ENCODE measurements around the gene GPR158.

Gene GPR158

DNA sequence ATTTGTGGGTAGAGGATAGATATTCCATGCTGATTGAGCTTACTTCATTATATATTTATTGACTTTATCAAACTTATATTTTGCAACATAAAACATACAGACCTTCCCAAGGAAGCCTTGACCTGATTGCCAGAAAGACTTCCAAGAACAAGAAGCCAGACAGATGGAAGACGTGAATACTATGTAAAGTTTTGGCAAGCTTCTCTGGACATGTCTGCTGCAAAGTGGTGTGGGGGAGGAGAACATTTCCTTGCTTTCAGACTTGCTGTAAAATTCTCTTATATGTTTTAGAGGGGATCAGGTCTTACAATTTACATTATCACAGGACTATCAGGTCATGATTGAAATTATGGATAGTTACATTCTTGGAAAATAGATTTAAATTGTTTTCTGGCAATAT, 23.4 kb downstream of the GPR158 start:
- DNase-seq: no peak

DNA sequence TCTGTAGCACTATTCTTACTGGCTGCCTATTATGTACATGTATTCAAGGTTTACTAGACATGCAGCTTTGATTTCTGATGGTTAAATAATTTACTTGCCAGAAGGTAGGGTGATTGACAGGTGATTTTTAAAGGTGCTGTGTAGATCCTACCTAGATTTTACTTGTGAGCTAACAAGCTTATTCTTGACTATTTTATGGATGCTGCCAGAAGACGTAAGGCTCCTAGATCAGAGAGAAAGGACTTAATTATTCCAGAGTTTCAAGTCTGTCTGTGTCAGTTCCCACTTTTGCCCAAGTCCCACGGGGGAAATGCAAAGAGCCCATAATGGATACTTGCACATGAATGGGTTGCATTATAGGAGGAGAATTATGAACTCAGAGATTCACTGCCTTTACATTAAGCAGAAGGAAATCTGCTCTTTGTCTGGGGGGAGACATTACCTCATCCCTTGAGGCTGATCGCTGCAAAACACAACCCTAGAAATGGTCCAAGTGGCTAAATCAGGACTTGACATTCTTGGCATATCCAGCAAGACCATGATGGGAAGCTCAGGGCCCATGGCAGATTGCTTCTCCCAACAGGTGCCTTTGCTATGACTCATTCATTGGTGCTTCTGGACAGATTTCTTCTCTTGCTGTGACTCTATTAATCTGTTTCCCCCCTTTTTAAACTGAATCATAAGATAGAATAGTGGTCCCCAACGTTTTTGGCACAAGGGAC, 32.1 kb downstream of the GPR158 start:
- DNase-seq: no peak

DNA sequence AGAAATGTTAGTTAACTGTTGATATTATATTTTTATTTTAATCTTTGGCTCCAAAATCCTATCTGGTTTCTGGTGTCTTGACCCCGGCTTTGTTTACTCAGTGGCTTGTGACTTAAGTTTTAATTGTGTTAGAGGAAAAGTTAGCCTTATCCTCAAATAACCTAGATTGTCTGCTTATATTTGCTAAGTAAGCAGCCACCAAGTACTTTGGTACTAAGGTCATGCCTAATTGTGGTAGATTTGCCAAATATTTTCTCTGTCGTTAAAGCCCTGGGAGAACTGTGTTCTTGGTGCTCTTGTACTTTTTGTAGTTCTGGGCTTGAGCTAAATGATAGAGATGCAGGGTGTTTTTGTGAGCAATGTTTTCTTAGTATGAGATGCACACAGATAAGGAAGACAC, 34.8 kb downstream of the GPR158 start:
- DNase-seq: no peak

DNA sequence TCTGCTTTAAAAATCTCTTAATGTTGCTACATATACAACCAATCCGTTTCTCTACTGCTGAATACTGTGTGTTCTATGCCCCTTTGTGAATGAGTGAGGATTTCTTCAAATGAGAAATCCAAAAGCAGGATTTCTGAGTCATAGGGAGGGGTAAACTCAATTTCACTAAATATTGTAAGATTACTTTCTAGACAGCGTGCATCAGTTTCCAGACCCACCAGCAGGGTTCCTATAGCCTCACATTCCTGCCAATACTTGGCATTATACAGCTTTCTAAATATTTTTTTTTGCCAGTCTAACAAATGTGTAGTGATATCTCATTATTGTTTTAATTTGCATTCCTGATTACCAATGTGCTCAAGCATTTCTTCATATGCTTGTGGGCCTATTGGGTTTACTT, 35.5 kb downstream of the GPR158 start:
- no peak for DNase-seq

DNA sequence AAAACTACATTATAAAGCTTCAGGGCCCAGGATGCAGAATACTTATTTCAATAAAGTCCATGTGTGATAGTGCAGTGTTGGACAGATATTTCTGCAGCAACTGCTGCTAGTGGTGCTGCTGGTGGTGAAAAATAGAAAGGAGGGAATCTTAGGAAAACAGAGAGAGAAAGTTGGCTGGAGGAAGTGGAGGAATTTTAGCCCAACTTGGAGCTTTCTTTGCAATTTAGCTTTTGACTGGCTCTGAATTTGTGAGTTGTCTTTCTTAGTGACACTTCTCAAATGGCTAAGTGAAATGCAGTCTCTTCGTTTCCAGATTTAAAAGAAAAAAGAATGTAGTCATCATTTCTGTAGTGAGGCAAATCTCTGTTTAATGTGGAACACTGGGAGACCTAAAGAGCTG, 45.4 kb downstream of the GPR158 start:
- no peak for DNase-seq

DNA sequence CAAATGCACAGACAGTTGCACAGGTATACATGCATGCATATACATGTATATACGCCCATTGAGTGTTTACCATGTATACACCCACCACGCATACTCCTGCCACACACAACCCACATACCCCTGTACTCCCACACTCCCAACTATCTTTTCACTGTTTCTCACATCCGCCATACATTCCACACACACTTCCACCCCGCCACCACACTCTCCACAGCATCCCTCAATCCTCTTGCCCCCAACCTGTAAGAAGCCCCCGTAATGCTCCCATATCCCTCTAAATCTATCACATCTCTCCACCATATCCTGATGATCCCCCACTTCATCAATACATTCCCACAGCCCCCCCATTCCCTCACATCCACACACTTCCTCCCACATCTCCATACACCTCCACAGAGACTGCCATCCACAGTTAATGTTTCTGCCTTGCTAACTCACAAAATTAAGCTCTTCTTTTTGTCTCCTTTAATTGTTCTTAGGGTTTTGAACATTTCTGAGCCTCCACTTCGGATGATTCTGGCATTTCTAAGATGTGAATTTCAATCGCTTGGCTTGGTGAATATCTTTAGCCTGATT, 47.4 kb downstream of the GPR158 start:
- DNase-seq: no peak

DNA sequence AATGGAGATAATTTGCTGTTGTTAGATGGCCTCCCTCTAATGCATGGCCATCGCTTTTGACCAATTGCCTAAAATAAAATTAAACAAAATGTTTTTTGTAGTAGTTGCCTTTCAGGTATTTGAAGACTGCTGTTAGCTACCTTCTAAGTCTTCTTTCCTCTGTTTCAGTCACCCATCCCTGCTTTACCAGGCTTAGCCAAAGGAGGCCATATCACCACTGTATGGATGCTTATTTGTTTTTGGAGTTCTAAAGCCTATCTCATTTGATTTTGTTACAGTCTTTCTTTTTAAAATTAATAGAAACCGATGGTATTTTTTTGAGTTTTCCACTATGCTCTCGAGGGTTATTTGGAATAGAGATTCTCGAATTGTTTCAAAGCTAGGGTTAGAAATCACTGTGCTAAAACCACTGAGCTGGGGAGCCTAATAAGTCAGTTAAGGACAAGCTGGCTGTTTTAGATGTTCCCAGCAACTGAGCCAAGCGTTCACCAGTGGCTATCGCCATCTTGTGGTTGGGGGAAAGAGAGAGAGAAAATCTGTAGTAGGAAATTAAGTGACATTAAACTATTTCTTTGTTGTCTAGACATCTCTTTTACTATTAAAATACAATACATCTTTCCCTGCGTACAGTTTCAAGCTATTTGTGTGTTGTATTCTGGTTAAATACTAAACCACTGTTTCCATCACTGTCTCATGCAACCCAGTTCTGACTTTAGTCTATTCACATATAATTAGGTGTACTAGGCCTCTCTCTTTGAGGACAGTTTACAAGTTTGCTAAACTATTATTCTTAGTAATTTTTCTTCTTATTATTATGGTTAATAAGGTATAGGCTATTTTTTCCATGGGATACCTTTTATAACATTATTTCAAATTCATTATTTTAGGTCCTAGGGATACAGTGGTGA, 52.2 kb downstream of the GPR158 start:
- no peak for DNase-seq

DNA sequence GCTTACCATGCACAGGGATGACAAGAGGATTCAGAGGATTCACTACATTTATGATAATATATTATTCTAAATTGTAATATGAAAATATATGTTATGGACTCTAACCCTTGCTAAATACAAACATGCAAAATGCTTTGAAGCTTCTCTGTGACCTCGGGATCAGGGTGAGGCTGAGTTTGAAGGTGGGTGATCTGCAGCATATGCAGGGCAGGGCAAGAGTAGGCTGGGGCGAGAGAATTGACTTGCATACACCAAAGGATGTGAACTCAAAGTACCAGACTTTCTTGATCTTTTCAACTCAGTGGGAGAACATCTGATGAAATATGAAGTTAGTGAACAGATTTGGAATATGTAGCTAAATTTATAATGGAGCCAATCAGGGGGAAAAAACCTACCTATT, 57.0 kb downstream of the GPR158 start:
- DNase-seq: no peak

DNA sequence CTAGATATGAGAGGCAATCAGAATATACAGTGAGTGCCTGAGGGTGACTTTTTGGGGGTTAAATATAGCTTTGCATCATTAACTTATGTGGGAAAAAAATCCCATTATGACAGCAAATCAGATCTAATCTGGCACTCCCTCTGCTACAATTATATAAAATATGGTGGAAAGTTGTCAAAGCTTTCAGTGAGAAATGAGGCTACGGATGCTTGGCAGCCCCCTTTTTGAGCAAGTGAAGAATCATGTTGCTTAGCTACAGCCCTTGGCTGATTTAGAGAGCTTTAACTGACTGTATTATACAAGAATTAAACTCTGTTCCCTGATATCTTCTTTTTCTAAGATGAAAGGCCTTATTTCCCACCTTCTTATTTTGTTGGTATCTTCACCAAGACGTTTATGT, 57.4 kb downstream of the GPR158 start:
- DNase-seq: no peak

DNA sequence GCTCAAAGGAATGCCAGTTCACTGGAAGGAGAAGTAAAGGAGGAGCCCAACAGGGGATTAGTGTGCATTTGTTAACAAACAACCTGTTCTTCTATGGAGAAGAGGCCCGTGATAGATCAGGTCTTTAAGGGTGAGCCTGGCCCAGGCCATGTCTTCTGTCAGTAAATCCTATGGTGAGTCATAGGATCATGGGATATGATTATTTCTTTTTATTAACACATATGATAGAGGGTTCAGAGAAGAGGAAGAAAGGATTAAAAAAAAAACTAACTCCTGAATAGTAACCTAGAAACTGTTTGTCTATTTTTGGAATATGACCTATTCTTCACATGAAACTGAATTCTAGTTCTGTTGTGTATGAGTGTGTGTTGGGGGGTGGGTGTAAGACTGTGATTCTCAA, 70.4 kb downstream of the GPR158 start:
- DNase-seq: no peak

DNA sequence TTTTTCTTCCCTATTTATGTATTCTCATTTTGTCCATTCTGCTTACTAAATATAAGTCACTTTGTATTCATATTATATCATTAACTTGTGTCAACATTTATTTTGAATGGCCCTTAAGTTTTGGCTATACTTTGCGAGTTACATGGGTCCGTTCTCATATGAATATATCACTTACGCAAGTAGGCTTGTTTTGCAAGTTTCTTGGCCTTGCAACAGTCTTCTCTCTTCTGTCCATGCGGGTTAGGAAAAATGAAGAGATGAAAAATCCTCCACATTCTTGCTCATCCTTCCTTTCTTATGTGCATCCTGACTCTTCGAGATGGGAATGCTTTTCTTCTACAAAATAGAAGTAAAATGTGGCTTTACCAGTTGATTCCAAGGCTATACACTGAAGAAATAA, 82.8 kb downstream of the GPR158 start:
- DNase-seq: no peak

DNA sequence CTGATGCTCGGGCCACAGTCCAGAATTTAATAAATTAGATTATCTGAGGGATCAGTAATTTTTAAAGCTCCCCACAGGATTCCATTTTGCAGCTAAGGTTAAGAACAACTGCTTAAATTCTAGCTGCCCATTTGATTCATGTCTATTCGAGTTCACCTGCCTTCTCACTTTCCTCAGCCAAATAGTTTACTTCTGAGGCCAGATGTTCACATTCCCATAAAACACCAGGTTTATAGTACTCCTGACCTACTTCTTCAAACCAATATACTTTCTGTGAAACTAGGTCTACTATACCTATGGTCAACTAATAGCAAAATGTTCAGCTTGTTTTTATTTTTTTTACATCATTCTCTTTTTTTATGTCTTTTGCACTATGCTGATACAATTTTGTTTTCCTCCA, 86.3 kb downstream of the GPR158 start:
- no peak for DNase-seq

DNA sequence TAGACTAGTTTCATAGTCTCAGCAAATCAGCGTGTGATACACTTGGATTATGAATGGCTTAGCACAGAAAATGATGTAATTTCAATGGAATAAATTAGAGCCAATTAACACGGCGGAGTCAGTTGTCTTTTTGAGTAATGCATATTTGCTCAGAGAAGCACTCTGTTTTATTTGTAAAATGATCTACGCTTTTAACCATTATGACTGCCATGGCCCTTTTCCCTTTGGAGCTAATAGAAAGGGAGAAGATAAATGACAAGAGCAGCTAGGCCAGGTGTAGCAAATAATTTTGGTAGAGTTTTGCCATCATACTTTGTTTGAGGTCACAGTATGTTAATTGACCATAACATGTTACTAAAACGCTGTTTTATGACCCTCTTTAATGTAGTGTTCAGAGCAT, 86.8 kb downstream of the GPR158 start:
- DNase-seq: no peak

DNA sequence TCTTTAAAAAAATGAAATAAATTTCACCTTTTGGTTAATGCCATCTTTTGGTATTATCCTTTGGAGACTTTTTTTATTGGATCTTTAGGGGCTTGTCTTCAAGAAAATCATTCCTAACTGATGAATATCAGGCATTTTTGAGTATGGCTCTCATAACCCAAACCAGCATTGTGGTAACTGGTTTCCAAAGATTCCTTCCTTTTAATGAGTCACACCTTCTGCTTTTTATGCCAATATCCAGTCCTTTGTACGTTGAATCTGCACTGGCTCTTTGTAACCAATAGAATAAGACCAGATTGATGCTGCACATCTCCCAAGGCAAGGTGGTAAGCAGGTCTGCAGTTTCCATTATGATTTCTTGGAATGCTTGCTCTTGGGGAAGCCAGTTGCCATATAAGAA, 89.1 kb downstream of the GPR158 start:
- DNase-seq: no peak

DNA sequence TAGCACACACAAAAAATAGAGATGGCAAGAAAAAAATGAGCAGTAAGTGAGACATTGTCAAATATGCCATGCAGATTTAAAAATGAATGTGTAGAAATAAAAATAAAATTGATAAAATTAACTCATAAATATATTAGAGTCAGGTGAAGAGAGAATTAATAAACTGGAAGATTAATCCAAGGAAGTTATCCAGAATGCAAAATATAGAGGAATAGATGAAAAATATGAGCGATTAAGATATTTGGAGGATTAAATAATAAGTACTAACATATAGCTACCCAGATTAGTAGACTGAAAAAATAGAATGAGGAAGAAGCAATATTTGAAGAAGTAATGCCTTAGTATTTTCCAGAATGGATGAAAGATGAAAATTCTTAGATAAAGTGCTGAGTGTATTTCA, 103.4 kb downstream of the GPR158 start:
- no peak for DNase-seq

DNA sequence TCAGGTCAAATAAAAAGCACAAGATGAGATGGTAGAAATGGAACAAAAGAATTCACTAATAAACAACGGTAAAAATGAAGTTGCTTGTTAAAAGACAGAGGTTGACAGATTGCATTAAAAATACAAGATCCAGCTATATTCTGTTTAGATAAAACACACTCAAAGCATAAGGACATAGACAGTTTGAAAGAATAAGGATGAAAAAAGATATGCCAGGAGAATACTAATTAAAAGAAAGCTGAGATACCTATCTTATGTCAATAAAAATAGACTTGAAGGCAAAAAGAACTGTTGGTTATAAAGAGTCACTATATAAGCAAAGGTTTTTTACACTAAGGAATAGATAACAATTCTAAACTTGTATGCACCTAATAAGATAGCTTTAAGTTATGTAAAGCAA, 105.3 kb downstream of the GPR158 start:
- DNase-seq: no peak

DNA sequence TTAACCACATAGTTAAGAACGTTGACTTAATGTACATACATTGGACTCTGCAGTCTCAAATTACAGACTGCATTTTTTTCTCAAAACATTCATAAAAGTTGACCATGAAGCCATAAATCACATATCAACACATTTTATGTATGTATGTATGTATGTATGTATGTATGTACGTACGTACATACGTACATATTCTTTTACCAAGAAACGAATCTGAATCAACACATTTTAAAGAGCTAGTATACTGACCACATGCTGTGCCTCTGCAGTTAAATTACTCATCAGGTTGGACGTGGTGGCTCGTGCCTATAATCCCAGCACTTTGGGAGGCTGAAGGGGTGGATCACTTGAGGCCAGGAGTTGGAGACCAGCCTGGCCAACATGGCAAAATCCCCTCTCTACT, 105.8 kb downstream of the GPR158 start:
- no peak for DNase-seq

DNA sequence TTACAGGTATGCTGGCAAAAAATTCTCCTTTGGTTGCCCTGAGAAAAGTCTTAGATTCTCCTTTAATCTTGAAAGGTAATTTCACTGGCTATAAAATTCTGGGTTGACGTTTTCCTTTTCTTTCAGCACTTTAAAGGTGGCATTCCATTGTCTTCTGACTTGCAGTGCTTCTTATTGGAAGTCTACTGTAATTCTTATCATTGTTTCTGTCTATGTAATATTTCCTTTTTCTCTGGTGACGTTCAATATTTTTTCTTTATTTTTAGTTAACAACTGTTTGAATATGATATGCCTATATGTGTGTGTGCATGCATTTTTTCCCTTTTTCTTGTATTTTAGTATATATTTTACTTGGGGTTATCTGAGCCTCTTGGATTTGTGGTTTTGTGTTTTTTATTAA, 111.0 kb downstream of the GPR158 start:
- no peak for DNase-seq

DNA sequence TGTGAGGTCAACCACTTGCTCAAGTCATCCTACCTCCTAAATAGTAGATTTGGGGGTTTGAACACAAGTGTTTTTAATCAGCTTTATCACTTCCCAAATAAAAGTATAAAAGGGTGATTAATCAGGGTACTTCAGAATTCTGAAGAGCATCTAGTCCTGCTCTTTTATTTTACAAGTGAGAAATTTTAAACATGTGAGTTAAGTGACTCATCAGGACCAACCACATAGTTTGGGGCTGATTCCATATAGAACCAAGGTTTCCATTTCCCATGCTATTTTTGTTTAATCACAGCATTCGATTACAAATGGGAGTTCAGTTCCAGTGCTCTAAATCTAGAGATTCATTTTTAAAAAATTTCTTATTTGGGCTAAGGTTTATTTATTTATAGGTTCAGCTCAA, 113.4 kb downstream of the GPR158 start:
- no peak for DNase-seq

DNA sequence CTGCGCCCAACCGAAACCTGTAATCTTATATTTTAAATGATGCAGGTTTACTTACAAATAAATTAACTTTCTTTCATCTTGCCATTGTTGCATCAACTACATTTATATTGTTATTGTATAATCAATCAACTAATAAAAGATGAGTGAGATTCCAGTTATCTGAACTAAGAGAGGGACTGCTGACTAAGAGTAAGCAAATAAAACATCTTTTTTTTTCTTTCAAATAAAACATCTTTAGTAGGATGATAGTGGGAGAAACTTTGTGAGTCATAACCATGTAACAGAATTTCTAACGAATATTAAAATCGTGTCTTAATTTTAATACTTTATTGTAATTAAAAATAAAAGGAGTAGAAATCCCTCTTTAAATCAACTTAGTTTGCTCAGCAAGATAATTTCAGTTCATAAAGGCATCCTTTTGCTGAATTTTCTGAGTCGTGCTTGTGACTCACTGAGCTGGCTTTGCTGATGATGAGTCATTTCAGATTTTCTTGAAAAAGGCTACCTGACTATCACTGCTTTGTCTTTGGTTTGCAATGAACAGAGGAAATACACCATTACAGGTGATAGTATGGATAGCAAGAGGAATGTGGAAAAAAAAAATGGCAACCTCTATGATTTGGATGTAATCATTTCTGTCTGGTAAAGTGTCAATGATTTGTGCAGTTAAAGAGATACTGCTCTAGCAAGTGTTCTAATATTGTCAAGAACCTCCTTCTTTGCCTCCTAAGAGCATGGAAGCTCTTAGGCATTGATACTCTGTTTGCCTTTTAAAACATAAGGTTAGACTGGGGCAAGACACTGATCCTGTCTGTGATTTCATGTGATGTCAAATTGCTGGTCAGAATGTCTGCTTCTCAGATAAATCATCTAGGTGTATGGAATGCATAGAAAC, 119.5 kb downstream of the GPR158 start:
- DNase-seq: no peak

DNA sequence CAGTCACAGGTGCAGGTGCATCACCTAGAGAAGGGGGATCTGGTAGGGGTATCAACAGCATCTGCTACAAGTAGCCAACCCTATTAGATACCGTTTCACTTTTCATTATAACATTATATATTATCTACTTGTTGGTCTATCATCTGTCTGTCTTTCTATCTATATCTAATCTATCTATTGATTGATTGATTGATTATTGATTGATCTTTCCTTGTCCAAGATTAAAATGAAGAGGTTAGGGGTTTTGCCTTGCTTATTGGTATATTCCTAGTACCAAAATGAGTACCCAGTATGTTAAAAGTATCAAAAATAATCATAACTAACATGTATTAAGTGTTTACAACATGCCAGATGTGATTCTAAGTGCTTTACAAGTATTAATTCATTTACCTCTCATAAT, 121.5 kb downstream of the GPR158 start:
- no peak for DNase-seq

DNA sequence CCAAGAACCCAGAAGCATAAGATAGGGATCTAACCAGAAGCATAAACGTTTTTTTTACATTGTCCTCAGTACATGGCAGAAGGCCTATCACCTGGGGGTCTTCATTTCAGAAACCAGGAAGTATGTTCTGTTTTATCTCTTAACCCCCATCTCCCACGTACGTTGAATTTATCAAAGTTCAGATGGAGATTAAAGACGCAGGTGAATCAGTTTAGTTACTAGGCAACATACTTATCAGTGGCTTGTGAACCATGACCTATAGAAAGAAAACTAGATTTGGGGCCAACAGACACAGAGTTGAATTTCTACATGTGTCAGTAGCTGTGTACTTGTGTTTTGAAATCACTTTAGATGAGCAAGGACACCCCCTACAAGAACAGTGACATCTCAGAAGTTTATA, 122.7 kb downstream of the GPR158 start:
- no peak for DNase-seq

DNA sequence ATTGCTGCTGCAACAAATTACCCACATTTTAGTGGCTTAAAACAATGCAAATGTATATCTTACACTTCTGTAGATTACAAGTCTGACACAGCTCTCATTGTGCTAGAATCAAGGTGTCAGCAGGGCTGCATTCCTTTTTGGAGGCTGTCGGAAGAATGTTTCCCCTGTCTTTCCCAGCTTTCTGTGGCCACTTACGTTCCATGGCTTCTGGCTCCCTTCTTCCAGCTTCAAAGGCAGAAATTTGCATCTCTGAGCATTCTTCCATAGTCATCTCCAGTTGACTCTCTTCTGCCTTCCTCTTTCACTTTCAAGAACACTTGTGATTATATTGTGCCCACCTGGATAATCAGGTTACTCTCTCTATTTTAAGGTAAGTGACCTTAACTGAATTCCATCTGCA, 125.3 kb downstream of the GPR158 start:
- no peak for DNase-seq
